ENCODE measurements around the gene STIP1.
"Not testable (repeated sequence)": the region's sequence is repeated elsewhere in the genome, so short reads cannot be mapped to it uniquely, and the experiment has no call there.

STIP1 gene

DNA sequence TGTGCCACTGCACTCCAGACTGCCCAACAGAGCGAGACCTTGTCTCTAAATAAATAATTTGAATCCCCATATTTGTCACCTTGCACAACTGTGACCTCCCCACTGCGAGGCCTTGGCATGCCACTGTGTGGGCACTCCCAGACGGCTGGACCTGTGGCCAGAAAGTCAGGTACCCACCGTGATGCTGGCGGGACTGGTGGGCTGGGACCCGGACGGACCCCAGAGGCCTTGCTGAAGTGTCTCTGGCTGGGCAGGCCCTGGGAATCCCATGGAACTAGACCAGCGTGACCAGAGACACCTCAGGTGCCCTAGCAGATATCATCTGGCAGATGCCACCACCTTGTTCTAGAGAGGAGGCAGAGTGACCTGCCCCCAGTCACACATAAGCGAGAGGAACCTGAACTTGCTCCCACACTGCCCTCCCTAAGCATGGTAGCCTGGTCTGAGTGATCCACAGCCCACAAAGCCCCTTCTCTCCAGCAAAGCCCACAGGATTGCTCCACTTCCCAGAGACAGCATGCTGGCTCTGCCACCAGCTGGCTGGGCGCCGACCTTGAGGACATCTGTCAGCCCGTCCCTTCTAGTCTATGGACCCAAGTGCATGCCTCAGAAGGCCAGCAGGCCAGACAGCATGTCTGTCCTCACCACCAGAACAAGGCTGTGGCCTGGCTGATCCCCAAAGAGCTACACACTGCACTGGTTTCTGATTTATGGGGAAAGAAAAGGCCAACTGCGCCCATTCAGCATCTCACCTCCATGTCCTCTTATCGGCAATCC lies 29.5 kb upstream of the STIP1 start:
- in situ Hi-C loops (cut with HindIII; ENCODE audit: low pct_ligation_motif_present, low pct_unique_long_range_greater_than_20kb, low sequenced_read_pairs): no loop called here
- DNase-seq: no peak

GRCh38 chr11:64157631-64158394 lies 28.2 kb upstream of the STIP1 start:
- in situ Hi-C loops (cut with HindIII; ENCODE audit: low pct_ligation_motif_present, low pct_unique_long_range_greater_than_20kb, low sequenced_read_pairs): no loop called here
- no peak for DNase-seq

DNA sequence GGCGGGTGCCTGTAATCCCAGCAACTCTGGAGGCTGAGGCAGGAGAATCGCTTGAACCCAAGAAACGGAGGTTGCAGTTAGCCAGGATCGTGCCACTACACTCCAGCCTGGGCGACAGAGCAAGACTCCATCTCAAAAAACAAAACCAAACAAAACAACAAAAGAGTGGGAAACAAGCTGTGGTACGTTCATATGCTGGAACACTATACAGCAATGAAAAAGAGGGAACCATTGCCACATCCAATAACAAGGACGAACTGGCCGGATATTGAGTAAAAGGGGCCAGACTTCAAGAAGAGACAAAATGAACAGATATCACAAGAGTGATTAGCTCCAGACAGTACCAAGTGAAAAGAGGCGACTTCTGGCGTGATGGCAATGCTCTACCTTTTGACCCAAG lies 24.9 kb upstream of the STIP1 start:
- in situ Hi-C loops (cut with HindIII; ENCODE audit: low pct_ligation_motif_present, low pct_unique_long_range_greater_than_20kb, low sequenced_read_pairs): no loop called here
- DNase-seq: no peak

GRCh38 chr11:64162769-64163168 lies 23.2 kb upstream of the STIP1 start:
- in situ Hi-C loops (cut with HindIII; ENCODE audit: low pct_ligation_motif_present, low pct_unique_long_range_greater_than_20kb, low sequenced_read_pairs); DNase-seq: not testable (repeated sequence)

DNA sequence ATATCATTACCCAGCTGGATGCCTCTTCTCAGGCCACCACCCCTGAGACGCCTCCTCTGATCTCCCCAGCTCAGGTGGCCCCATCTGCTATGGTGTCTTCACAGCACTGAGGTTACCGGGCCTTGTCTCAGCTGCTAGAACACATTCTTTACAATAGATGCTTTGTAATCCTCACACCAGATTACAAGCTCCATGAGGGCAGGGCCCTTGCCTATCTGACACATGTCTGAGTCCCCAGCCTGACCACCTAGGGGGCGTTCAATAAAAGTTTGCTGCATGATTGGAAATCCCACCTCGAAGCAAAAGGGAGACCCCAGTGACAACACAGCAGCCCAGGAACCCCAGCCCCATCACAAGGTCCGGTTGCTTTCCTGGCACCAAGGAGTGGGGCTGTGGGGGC lies 22.0 kb upstream of the STIP1 start:
- in situ Hi-C loops (cut with HindIII; ENCODE audit: low pct_ligation_motif_present, low pct_unique_long_range_greater_than_20kb, low sequenced_read_pairs): no loop called here

GRCh38 chr11:64164392-64165312 lies 21.3 kb upstream of the STIP1 start:
- DNase-seq: no peak
- in situ Hi-C loops (cut with HindIII; ENCODE audit: low pct_ligation_motif_present, low pct_unique_long_range_greater_than_20kb, low sequenced_read_pairs): no loop called here

More for the DNA sequence above, 22.0 kb upstream of the STIP1 start:
- no peak for DNase-seq

- in situ Hi-C loops (cut with HindIII; ENCODE audit: low pct_ligation_motif_present, low pct_unique_long_range_greater_than_20kb, low sequenced_read_pairs): no loop called here
- peak; percentile 19 for DNase-seq
These were observed 20.5 kb upstream of the STIP1 start for GRCh38 chr11:64165481-64165841.

DNA sequence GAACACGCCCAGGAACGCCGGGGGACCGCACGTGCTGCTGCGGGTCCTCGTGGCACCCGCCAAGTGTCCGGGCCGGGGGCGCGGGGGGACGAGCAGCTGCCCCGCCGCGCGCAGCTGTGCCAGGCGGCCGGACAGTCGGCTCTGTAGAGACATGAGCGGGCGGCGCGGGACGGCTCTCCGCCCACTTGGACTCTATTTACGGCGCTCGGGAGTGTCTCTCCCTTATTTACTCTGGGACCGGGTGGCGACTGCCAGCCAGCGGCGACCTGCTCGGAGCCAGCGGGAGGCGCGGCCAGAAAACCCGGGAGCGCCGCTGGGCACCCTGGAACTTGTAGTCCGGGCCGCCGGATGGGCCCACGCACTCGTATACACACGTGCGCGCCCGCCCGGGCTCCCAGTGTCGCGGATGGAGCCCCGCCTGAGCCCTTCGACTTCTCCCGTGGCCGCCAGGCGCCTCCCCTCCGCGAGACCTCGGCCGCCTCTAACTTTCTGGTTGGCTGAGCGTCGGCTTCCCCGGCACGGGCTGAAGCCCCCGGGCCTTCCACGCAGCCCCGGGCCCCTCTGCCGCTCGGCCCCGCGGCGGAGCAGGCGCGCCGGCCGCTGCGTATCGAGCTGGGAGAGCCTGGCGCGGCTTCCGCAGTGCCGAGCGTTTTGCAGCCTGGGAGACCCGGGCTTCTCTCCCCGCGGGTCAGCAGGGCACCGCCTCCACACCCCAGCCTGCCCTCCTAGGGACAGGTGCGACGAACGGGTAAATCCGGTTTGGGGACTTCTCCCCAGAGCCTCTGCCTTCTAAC lies 19.9 kb upstream of the STIP1 start, which contains the start of gene MACROD1:
Gene MACROD1 (minus strand): TSS at position 272 of the 794 bp plus-strand sequence. CDS start 119 bp downstream, at position 153.
- DNase-seq: peak; percentile 79
- in situ Hi-C loops (cut with HindIII; ENCODE audit: low pct_ligation_motif_present, low pct_unique_long_range_greater_than_20kb, low sequenced_read_pairs): no loop called here

GRCh38 chr11:64170419-64170818 lies 15.6 kb upstream of the STIP1 start:
- in situ Hi-C loops (cut with HindIII; ENCODE audit: low pct_ligation_motif_present, low pct_unique_long_range_greater_than_20kb, low sequenced_read_pairs): no loop called here
- no peak for DNase-seq

DNA sequence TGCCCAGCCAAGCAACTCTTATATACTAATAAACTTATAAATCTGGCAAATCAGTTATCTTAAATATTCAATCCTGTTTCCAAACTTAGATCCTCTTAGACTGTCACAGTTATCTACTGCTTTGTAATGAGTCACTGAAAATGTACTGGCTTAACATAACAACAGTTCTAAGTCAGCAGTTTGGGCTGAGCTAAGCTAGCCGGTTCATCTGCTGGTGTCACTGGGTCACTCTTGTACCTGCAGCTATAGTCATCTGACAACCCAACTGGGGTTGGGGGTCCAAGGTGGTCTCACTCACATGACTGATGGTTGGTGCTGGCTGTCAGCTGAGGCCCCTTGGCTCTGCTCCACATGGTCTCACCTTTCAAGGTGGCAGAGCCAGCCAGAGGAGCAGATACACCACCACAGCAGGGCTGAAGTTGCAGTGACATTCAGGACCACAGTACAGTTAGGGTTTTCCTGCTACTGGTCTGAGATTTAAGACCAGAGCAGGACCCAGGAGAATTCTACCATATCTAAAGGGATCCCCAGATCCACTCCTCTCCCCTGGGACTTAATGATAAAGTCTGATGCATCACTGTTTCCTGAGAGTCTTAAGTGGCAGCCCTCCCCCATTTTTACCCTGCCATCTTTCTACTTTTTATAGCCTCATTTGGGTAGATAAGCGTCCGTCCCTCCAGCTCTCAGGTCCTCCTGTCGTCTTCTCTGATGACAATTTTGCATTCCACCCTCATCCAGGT lies 12.2 kb upstream of the STIP1 start:
- peak; percentile 63 for DNase-seq
- in situ Hi-C loops (cut with HindIII; ENCODE audit: low pct_ligation_motif_present, low pct_unique_long_range_greater_than_20kb, low sequenced_read_pairs): no loop called here

DNA sequence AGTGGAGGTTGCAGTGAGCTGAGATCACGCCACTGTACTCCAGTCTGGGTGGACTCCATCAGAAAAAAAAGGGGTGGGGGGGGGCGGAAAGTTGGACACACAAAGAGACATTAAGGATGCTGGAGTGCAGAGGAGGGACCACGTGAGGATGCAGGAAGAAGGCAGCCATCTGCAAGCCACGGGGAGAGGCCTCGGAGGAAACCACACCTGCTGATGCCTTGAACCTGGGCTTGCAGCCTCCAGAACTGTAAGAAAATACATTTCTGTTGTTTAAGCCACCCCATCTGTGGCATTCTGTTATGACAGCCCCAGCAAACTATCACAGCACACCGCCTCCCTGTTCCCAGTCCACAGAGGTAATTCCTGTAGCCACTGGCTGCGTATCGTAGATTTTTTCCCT lies 9.2 kb upstream of the STIP1 start:
- no peak for DNase-seq
- in situ Hi-C loops (cut with HindIII; ENCODE audit: low pct_ligation_motif_present, low pct_unique_long_range_greater_than_20kb, low sequenced_read_pairs): no loop called here

DNA sequence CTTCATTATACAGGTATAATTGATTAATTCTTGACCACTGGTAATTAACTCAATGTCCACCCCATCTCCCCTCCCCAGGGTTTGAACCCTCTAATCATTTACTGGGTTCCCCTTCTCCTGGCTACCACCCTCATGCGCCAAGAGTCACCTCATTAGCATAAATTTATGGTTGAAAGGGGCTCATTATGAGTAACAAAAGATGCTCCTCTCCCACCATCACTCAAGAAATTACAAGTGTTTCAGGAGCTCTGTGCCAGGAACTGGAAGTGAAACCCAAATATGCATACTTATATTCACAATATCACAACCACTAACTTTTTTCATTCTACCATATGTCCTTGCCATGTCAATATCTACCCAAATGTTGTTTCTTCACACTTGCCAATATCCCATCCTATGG lies 7.8 kb upstream of the STIP1 start:
- in situ Hi-C loops (cut with HindIII; ENCODE audit: low pct_ligation_motif_present, low pct_unique_long_range_greater_than_20kb, low sequenced_read_pairs): no loop called here
- no peak for DNase-seq

GRCh38 chr11:64178951-64179639 lies 6.9 kb upstream of the STIP1 start:
- DNase-seq: no peak
- in situ Hi-C loops (cut with HindIII; ENCODE audit: low pct_ligation_motif_present, low pct_unique_long_range_greater_than_20kb, low sequenced_read_pairs): no loop called here

GRCh38 chr11:64180891-64181290 lies 5.1 kb upstream of the STIP1 start:
- DNase-seq: no peak
- in situ Hi-C loops (cut with HindIII; ENCODE audit: low pct_ligation_motif_present, low pct_unique_long_range_greater_than_20kb, low sequenced_read_pairs): no loop called here

DNA sequence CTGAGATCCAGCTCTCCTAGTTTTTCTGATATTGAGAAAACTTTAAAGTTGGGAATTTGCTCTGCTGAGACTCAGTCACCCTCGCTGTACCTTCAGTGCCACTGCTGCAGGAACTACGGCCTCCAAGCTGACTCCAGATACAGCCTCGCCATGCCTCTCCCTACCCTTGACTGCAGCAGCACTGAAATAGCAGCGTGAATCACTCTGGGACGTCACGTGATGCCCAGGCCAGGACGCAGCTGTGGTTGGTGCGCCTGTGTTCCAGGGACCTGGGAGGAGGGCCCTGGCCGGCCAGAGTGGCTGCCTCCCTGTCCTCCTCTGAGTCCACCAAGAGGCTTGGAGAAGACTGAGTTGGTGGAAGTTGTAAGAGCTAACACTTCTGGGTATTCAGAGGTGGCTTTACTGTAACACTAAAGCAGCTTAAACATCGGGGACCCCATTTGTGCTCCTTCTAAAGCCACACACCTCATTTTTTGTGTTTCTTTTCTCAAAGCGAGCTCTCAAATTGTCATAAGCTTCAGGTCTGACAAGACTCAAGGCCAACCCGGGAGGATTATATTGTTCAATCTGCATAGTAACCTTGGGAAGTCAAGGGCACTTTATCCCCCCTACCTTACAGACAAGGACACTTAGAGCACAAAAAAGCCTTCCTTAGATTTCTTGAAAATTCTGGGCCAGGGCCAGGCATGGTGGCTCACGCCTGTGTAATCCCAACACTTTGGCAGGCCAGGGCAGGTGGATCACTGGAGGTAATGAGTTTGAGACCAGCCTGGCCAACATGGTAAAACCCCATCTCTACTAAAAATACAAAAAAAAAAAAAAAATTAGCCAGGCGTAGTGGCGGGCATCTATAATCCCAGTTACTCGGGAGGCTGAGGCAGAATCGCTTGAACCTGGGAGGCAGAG lies 4.2 kb upstream of the STIP1 start:
- in situ Hi-C loops (cut with HindIII; ENCODE audit: low pct_ligation_motif_present, low pct_unique_long_range_greater_than_20kb, low sequenced_read_pairs): no loop called here
- DNase-seq: peak; percentile 88

DNA sequence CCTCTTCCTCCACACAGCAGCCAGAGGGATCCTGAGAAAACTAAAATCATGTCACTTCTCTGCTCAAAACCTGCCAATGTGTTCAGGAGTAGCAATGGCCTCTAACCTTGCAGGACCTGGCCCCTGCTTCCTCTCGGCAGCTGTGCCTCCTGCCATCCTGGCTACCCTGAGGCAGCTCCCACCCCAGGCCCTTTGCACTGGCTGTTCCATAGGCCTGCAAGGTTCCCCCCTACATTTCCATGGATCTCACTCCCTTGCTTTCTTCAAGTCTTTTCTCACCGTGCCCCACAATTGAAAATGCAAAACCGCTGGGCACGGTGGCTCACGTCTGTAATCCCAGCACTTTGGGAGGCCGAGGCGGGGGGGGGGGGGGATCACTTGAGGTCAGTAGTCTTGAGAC lies 2.1 kb upstream of the STIP1 start:
- in situ Hi-C loops (cut with HindIII; ENCODE audit: low pct_ligation_motif_present, low pct_unique_long_range_greater_than_20kb, low sequenced_read_pairs): no loop called here

More for the DNA sequence above, 2.1 kb upstream of the STIP1 start:
- no peak for DNase-seq

Measured in ACHN (cell line).